ENCODE results near the gene JPH3.

GRCh38 chr16:87741700-87742415 is 139.6 kb downstream of the JPH3 start:
- TF ChIP-seq SUZ12 (IDR thresholded peaks at IDR 0.05) = no peak
- TF ChIP-seq TARDBP (IDR thresholded peaks at IDR 0.05) = no peak
- TF ChIP-seq FOXK2 (IDR thresholded peaks at IDR 0.05) = no peak
- no peak for TF ChIP-seq LEF1 (IDR thresholded peaks at IDR 0.05; ENCODE audit: borderline replicate concordance)
- no peak for TF ChIP-seq HDGF (IDR thresholded peaks at IDR 0.05; ENCODE audit: borderline replicate concordance)
- TF ChIP-seq, protein P1, sequence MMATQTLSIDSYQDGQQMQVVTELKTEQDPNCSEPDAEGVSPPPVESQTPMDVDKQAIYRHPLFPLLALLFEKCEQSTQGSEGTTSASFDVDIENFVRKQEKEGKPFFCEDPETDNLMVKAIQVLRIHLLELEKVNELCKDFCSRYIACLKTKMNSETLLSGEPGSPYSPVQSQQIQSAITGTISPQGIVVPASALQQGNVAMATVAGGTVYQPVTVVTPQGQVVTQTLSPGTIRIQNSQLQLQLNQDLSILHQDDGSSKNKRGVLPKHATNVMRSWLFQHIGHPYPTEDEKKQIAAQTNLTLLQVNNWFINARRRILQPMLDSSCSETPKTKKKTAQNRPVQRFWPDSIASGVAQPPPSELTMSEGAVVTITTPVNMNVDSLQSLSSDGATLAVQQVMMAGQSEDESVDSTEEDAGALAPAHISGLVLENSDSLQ (IDR thresholded peaks at IDR 0.05) = no peak
- no peak for TF ChIP-seq BHLHE40 (IDR thresholded peaks at IDR 0.05; ENCODE audit: borderline replicate concordance)
- TF ChIP-seq ZNF384 (IDR thresholded peaks at IDR 0.05) = no peak
- no peak for TF ChIP-seq FOXM1 (IDR thresholded peaks at IDR 0.05; ENCODE audit: borderline replicate concordance)
- TF ChIP-seq SP1 (IDR thresholded peaks at IDR 0.05) = no peak
- TF ChIP-seq ARNT (IDR thresholded peaks at IDR 0.05) = no peak

All from HEK293T (cell line).